ENCODE measurements around the gene ARL8B.

DNA sequence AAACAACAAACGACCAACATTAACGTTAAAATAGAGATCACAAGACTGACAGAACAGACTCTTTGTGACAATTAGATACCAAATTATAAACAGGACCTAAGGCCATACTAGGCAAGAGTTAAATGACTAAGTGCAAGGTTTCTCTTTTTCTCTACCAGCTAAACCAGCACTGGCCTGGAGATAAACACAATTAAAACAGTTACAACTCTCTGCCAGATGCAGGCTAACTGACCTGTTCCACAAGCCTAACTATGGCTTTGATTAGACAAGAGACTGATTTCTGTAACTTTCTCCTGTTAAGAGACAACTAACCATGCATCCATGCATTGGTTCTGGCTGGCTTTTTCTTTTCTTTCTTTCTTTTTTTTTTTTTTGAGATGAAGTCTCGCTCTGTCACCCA lies 1.6 kb upstream of the ARL8B start:
- TF ChIP-seq, protein P1, sequence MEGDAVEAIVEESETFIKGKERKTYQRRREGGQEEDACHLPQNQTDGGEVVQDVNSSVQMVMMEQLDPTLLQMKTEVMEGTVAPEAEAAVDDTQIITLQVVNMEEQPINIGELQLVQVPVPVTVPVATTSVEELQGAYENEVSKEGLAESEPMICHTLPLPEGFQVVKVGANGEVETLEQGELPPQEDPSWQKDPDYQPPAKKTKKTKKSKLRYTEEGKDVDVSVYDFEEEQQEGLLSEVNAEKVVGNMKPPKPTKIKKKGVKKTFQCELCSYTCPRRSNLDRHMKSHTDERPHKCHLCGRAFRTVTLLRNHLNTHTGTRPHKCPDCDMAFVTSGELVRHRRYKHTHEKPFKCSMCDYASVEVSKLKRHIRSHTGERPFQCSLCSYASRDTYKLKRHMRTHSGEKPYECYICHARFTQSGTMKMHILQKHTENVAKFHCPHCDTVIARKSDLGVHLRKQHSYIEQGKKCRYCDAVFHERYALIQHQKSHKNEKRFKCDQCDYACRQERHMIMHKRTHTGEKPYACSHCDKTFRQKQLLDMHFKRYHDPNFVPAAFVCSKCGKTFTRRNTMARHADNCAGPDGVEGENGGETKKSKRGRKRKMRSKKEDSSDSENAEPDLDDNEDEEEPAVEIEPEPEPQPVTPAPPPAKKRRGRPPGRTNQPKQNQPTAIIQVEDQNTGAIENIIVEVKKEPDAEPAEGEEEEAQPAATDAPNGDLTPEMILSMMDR (IDR thresholded peaks at IDR 0.05), result no peak
- no peak for TF ChIP-seq EP300 (IDR thresholded peaks at IDR 0.05)

Data from upper lobe of left lung (tissue), 4 donors.